ENCODE data around the gene IL25. TPM values are rescaled to one million over a fixed set of nuclear protein-coding genes. Genes with fewer than 3 reads are reported as not detected.

The IL25 gene
- total RNA-seq, 1 donor from 2014 or later = not detected

DNA sequence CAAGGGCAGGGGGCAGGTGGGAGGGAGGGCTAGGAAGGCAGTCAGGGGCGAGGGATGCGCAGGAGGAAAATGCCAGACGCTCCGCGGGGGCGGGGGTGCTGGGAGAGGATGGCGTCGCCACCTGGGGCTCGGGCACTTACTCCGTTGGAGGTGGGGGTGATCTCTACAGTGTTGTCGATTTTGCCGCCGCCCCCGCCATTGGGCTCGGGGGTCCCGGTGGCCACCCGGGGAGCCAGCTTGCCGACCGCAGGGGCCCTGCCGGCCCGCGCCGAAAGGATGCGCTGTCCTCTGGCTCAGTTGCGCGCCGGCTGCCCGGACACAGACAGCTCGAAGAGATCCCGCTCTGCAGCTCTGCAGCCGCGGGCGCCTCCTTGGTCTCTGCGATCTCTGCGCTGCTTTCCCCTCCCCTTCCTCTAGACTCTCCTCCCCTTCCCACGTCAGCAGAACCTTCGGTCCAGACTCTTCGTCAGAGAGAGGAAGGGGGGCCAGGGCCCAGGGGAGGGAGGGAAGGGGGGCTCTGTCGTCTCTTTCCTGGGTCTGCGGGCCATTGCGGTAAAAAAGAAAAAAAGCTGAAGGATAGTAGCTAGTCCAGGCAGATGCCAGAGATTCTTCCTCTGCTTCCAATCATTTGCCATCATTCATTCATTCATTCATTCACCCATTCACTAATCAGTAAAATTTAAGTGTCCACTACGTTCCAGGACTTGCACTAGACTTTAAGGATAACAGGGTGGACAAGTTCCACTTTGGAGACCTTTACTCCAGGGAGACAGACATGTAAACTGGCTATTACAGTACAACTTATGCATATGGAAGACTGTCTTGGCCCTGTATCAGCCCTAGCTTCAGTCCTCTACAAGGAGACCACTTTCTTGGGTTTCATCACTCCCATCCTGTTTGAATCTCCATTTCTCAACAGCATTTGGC lies 19.8 kb upstream of the IL25 start, which contains the start of gene SLC22A17:
Gene SLC22A17 (minus strand): TSS at position 382 of the 927 bp plus-strand sequence.
- peaks cover 32% of the 10 kb centered on the region for H3K4me1 Mint-ChIP-seq
- peaks cover 32% of the 10 kb centered on the region for H3K27me3 Mint-ChIP-seq (ENCODE audit: low read depth)
- TF ChIP-seq, protein P1, sequence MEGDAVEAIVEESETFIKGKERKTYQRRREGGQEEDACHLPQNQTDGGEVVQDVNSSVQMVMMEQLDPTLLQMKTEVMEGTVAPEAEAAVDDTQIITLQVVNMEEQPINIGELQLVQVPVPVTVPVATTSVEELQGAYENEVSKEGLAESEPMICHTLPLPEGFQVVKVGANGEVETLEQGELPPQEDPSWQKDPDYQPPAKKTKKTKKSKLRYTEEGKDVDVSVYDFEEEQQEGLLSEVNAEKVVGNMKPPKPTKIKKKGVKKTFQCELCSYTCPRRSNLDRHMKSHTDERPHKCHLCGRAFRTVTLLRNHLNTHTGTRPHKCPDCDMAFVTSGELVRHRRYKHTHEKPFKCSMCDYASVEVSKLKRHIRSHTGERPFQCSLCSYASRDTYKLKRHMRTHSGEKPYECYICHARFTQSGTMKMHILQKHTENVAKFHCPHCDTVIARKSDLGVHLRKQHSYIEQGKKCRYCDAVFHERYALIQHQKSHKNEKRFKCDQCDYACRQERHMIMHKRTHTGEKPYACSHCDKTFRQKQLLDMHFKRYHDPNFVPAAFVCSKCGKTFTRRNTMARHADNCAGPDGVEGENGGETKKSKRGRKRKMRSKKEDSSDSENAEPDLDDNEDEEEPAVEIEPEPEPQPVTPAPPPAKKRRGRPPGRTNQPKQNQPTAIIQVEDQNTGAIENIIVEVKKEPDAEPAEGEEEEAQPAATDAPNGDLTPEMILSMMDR (conservative IDR thresholded peaks at IDR 0.05) = peak; percentile 23
- H3K36me3 Mint-ChIP-seq (ENCODE audit: low read depth) = peaks cover 15% of the 10 kb centered on the region
- peak; percentile 70 for DNase-seq (ENCODE audit: low read depth, low spot score)
- peak within 1 kb of the TSS; percentile 84 for H3K4me3 Mint-ChIP-seq
- peak within 1 kb of the TSS; percentile 6 for H3K27ac Mint-ChIP-seq (ENCODE audit: unreplicated experiment)
- peaks cover 10% of the 10 kb centered on the region for H3K9me3 Mint-ChIP-seq

DNA sequence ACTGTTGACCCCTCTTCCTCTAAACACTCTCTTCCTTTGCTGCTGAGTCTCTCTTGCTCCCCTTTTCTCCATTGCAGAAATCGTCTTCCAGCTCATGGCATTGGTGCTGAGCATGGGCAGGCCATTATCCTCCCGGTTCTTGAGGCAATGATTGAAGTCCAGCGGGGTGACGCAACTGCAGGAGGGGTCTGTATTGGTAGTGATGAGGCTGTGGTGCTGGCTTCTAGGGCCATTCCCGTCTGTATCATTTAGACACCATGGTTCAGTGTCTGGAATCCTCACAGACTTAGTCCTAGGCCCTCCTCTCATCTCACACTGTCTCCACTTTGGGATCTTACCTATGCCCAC lies 19.2 kb upstream of the IL25 start:
- Mint-ChIP-seq H3K9me3 (peaks cover 10% of the 10 kb centered on the region), H3K4me1 (peaks cover 32% of the 10 kb centered on the region), H3K27me3 (ENCODE audit: low read depth) (peaks cover 32% of the 10 kb centered on the region), H3K4me3 (peak overlapping the region; percentile 84), H3K27ac (ENCODE audit: unreplicated experiment) (peak overlapping the region; percentile 6), H3K36me3 (ENCODE audit: low read depth) (peaks cover 15% of the 10 kb centered on the region)
- TF ChIP-seq, protein P1 (conservative IDR thresholded peaks at IDR 0.05) = no peak
- DNase-seq (ENCODE audit: low read depth, low spot score) = no peak

DNA sequence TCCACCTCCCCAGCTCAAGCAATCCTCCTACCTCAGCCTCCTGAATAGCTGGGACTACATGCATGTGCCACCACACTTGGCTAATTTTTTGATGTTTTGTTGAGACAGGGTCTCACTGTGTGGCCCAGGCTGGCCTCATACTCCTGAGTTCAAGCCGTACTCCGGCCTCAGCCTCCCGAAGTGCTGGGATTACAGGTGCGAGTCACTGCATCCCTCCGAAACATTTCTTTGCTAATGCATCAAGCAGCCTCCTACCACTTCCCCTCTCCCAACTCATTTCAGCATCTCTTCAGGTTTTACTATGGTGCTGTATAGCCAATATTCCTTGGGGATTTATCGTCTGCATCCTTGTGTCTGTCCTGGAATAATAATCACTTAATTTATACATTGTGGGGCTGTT lies 17.6 kb upstream of the IL25 start:
- TF ChIP-seq, protein P1 (conservative IDR thresholded peaks at IDR 0.05) = no peak
- Mint-ChIP-seq H3K27ac (ENCODE audit: unreplicated experiment) (no peak overlapping the region), H3K36me3 (ENCODE audit: low read depth) (peaks cover 12% of the 10 kb centered on the region), H3K9me3 (peaks cover 7% of the 10 kb centered on the region), H3K4me1 (peaks cover 32% of the 10 kb centered on the region), H3K4me3 (peak overlapping the region; percentile 35), H3K27me3 (ENCODE audit: low read depth) (peaks cover 30% of the 10 kb centered on the region)
- DNase-seq (ENCODE audit: low read depth, low spot score) = no peak

DNA sequence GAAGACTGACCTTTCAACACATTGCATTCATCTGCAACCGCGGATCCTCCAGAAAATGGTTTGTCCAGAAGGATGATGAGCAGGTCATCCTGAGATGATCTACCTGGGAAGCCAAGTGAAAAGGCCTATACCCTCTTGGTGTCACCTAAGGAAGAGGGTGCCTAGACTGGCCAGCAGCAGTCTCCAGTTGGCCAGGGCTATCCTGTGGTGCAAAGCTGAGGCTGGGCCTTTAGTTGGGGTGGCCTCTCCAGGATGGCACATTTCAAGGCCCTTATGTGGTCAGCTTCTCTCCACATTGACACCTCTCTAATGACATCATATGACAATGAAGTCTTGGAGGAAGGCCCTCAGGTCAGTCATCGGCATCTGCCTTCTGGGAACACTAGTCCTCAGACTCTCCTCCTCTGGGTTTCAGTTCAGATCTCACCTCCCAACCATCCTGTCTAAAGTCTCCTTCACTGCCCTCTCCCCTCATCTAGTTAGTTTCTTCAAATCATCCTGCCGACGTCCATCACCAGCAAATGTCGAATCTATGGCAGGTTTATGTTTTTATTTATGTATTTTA lies 16.7 kb upstream of the IL25 start:
- Mint-ChIP-seq H3K4me1 (peaks cover 27% of the 10 kb centered on the region), H3K4me3 (peak overlapping the region; percentile 0), H3K9me3 (peaks cover 3% of the 10 kb centered on the region), H3K27ac (ENCODE audit: unreplicated experiment) (no peak overlapping the region), H3K36me3 (ENCODE audit: low read depth) (peaks cover 9% of the 10 kb centered on the region), H3K27me3 (ENCODE audit: low read depth) (peaks cover 22% of the 10 kb centered on the region)
- TF ChIP-seq, protein P1 (conservative IDR thresholded peaks at IDR 0.05) = no peak
- no peak for DNase-seq (ENCODE audit: low read depth, low spot score)

DNA sequence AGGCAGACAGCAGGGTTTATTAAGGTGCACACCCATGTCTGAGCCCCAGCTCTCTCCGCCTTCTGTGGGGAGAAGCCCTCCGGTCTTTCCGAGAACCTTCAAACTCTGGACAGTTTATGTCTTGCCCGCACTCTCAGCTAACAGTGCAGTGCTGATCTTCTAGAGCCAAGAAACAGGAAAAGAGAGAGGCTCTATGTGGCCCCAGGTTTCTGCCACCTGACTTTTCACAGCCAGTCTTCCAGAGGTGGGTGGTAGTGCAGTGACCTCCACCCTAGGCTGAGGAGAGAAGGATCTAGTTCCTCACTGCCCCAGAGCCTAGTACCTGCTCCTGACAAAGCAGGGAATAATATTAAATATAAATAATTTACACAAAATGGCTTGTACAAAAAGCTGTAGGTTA lies 15.9 kb upstream of the IL25 start:
- Mint-ChIP-seq H3K4me3 (peak overlapping the region; percentile 0), H3K4me1 (peaks cover 29% of the 10 kb centered on the region), H3K9me3 (no peaks in the 10 kb centered on the region), H3K27me3 (ENCODE audit: low read depth) (peaks cover 17% of the 10 kb centered on the region), H3K36me3 (ENCODE audit: low read depth) (peaks cover 7% of the 10 kb centered on the region), H3K27ac (ENCODE audit: unreplicated experiment) (no peak overlapping the region)
- TF ChIP-seq, protein P1 (conservative IDR thresholded peaks at IDR 0.05) = no peak
- no peak for DNase-seq (ENCODE audit: low read depth, low spot score)
